Ovary (tissue), 3 donors: ENCODE results near the gene C6orf118.

Source experiments
- CTCF ChIP-seq, 3 donors: fragments of 450-650 bp in 2 of 3; fragments of 200-600 bp in 1 of 3; IDR thresholded peaks; one replicate each; pipeline versions ENCODE4 v1.5.1 to v1.8.0; 2016 to 2022; ENCODE audit warnings: antibody characterized with exemption in 3 of 3, mild to moderate bottlenecking in 1 of 3
- EP300 ChIP-seq: sonication (generic); formaldehyde crosslinking; IDR thresholded peaks from one replicate; pipeline ENCODE4 v1.6.1; 2017; ENCODE audit warnings: antibody characterized with exemption
- POLR2A ChIP-seq: fragments of 450-650 bp; IDR thresholded peaks from one replicate; pipeline ENCODE4 v1.6.1; 2017; ENCODE audit warnings: antibody characterized with exemption, mild to moderate bottlenecking, moderate library complexity
- donor health status: DM: no; HTN: no; CAD: no.

- TF ChIP-seq CTCF (IDR thresholded peaks at IDR 0.05) (no peak), POLR2A (no peak), EP300 (no peak)
Measured at GRCh38 chr6:165231177-165231576, 78.2 kb downstream of the C6orf118 start.
